Measurements from ENCODE around the gene CFAP61. TPM values are rescaled to one million over a fixed set of nuclear protein-coding genes. Genes with fewer than 3 reads are reported as not detected.
A peak's percentile ranks its signal among the peaks of the same experiment; 100 is the strongest.

Gene CFAP61
- total and polyA plus RNA-seq, 12 donors = 0.53 to 3.6 (median 1.1) TPM; not detected in 3

GRCh38 chr20:20228351-20228750, 176.0 kb downstream of the CFAP61 start:
- Histone ChIP-seq H3K27me3 (no peaks in the 10 kb centered on the region), H3K9me3 (replicated peaks in 1 of 3) (no peaks in the 10 kb centered on the region), H3K4me1 (replicated peaks in 1 of 2) (no peaks in the 10 kb centered on the region), H3K4me3 (no peak overlapping the region), H3K36me3 (replicated peaks in 1 of 2) (no peaks in the 10 kb centered on the region), H3K27ac (no peak overlapping the region)
- TF ChIP-seq POLR2A (IDR thresholded peaks at IDR 0.05) = no peak
- TF ChIP-seq CTCF (IDR thresholded peaks at IDR 0.05) = no peak
- DNase-seq = no peak
- intact Hi-C loops (cut with DNase I) = no loop called here

GRCh38 chr20:20229595-20229994, 177.3 kb downstream of the CFAP61 start:
- H3K4me3 ChIP-seq = no peak overlapping the region
- H3K36me3 ChIP-seq (replicated peaks in 1 of 2) = no peaks in the 10 kb centered on the region
- intact Hi-C loops (cut with DNase I) = no loop called here
- TF ChIP-seq POLR2A (IDR thresholded peaks at IDR 0.05) = no peak
- TF ChIP-seq CTCF (IDR thresholded peaks at IDR 0.05) = no peak
- no peaks in the 10 kb centered on the region for H3K27me3 ChIP-seq
- H3K27ac ChIP-seq = no peak overlapping the region
- DNase-seq = no peak
- 64 to 76% (median 72%) methylated on average over 5 of the region's 5 CpGs for WGBS, 4 donors
- H3K9me3 ChIP-seq (replicated peaks in 1 of 3) = no peaks in the 10 kb centered on the region
- H3K4me1 ChIP-seq (replicated peaks in 1 of 2) = no peaks in the 10 kb centered on the region

- DNase-seq = no peak
Observed at GRCh38 chr20:20230741-20231140, 178.4 kb downstream of the CFAP61 start.

GRCh38 chr20:20231528-20232298, 179.4 kb downstream of the CFAP61 start:
- no peak for DNase-seq
- H3K27me3 ChIP-seq = no peaks in the 10 kb centered on the region
- H3K36me3 ChIP-seq (replicated peaks in 1 of 2) = no peaks in the 10 kb centered on the region
- no peaks in the 10 kb centered on the region for H3K4me1 ChIP-seq (replicated peaks in 1 of 2)
- intact Hi-C loops (cut with DNase I) = loop anchor here in 1 of 2 donors (10.0 kb wide), 1 partner anchor 537 kb away; no protein-coding TSS in a partner anchor
- H3K4me3 ChIP-seq = no peak overlapping the region
- 65 to 72% (median 68%) methylated on average over 7 to 11 of the region's 11 CpGs for WGBS, 4 donors
- TF ChIP-seq POLR2A (IDR thresholded peaks at IDR 0.05) (no peak), CTCF (IDR thresholded peaks at IDR 0.05) (no peak)
- H3K27ac ChIP-seq = peak overlapping the region in 1 of 5 donors; percentile 47
- no peaks in the 10 kb centered on the region for H3K9me3 ChIP-seq (replicated peaks in 1 of 3)

More at GRCh38 chr20:20230741-20231140, 178.4 kb downstream of the CFAP61 start:
- no peak for TF ChIP-seq CTCF (IDR thresholded peaks at IDR 0.05)
- no peak for TF ChIP-seq POLR2A (IDR thresholded peaks at IDR 0.05)
- Histone ChIP-seq H3K27me3 (no peaks in the 10 kb centered on the region), H3K27ac (peak overlapping the region in 1 of 5 donors; percentile 47), H3K9me3 (replicated peaks in 1 of 3) (no peaks in the 10 kb centered on the region), H3K4me3 (no peak overlapping the region), H3K4me1 (replicated peaks in 1 of 2) (no peaks in the 10 kb centered on the region), H3K36me3 (replicated peaks in 1 of 2) (no peaks in the 10 kb centered on the region)
- WGBS, 4 donors = 80 to 88% (median 81%) methylated on average over 6 of the region's 6 CpGs
- intact Hi-C loops (cut with DNase I) = loop anchor here in 1 of 2 donors (10.0 kb wide), 1 partner anchor 536 kb away; no protein-coding TSS in a partner anchor

Data from adrenal gland (tissue), 12 donors.